Gastroesophageal sphincter (tissue), 3 donors: ENCODE results near the gene DNAJB8.

ENCODE experiments used
- CTCF ChIP-seq, 4 experiments: fragments of 200-600 bp in 2 of 4; fragments of 450-650 bp in 2 of 4; sonication (generic) in 1 of 4; IDR thresholded peaks; one replicate each; pipeline ENCODE4 v1.5.1; 2017 to 2019; ENCODE audit warnings: antibody characterized with exemption in 4 of 4, mild to moderate bottlenecking in 2 of 4, moderate library complexity in 2 of 4
- EP300 ChIP-seq: sonication (generic); formaldehyde crosslinking; IDR thresholded peaks from one replicate; pipeline ENCODE4 v1.6.1; 2017; ENCODE audit warnings: antibody characterized with exemption, mild to moderate bottlenecking
- POLR2A ChIP-seq, 2 donors: fragments of 450-650 bp; IDR thresholded peaks; one replicate each; pipeline ENCODE4 v1.6.1; 2017; ENCODE audit warnings: antibody characterized with exemption in 2 of 2, mild to moderate bottlenecking in 2 of 2, moderate library complexity in 1 of 2
- POLR2AphosphoS5 ChIP-seq: sonication (generic); formaldehyde crosslinking; IDR thresholded peaks from one replicate; pipeline ENCODE4 v1.6.1; 2017; ENCODE audit warnings: antibody characterized with exemption

DNA sequence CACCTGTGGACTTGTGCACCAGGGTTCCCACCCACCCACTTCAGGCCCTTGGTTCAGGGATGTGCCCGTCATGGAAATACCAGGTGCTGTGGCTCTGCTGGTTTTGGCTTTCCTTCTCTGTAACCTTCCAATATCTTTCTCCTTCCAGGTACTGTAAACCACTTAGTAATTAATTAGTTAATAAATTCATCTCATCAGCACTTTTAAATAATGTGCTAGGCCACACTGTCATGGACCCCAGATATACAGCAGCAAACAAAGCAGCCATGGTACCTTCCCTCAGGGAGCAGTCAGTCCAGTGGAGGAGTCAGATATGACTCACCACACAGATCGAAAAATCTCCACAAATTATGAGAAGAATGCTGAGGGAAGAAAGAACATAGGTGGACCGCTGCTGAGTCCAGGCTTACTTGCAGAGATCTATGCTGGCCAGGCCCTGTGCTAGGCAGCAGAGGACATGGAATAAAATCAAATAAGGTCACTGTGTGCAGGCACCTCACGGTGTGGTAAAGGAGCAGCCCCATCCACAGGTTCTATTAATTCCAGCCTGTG lies 33.1 kb upstream of the DNAJB8 start:
- TF ChIP-seq CTCF (IDR thresholded peaks at IDR 0.05), result no peak
- no peak for TF ChIP-seq EP300
- no peak for TF ChIP-seq POLR2A (IDR thresholded peaks at IDR 0.05)
- TF ChIP-seq POLR2AphosphoS5, result no peak
